ENCODE data around the gene MYO16.

DNA sequence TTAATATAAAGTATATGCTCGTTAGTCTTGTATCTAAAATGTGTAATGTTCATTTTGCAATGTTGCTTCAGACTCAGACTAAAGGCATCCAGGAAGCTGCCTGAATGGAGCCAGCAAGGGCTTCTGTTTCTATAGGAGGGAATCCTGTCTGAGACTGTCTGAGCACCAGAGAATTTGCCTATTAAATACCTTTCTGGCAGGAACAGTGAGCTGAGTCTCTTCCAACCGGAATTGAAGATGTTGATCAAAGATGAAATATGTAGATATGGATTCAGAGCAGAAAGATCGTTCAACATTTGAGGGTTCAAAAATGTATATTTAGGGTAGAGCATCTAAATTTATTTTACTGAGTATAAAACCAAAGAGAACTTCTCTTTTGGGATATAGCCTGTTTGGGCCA is 20.9 kb downstream of the MYO16 start:
- TF ChIP-seq GATA3 (IDR thresholded peaks at IDR 0.05; ENCODE audit: low read depth, low read length): no peak
- TF ChIP-seq GATA2 (IDR thresholded peaks at IDR 0.05; ENCODE audit: low read depth, low read length): no peak
